ENCODE results near the gene IGSF21. TPM values are rescaled to one million over a fixed set of nuclear protein-coding genes. Genes with fewer than 3 reads are reported as not detected.

The IGSF21 gene
- total RNA-seq, 1 donor from 2014 or later, result not detected

- TF ChIP-seq CTCF (IDR thresholded peaks at IDR 0.05; ENCODE audit: unreplicated experiment), result no peak
- H3K9me3 Mint-ChIP-seq (ENCODE audit: low read depth), result no peaks in the 10 kb centered on the region
- no peak for DNase-seq (ENCODE audit: low spot score, unreplicated experiment)
Observed at GRCh38 chr1:18190598-18190997, 83.0 kb downstream of the IGSF21 start.

GRCh38 chr1:18191037-18191436 lies 83.4 kb downstream of the IGSF21 start:
- no peak for TF ChIP-seq CTCF (IDR thresholded peaks at IDR 0.05; ENCODE audit: unreplicated experiment)
- H3K27ac Mint-ChIP-seq, result no peak overlapping the region
- DNase-seq (ENCODE audit: low spot score, unreplicated experiment), result no peak
- peaks cover 51% of the 10 kb centered on the region for H3K27me3 Mint-ChIP-seq
- no peaks in the 10 kb centered on the region for H3K36me3 Mint-ChIP-seq (ENCODE audit: insufficient read depth)
- H3K4me1 Mint-ChIP-seq (ENCODE audit: low read depth), result no peaks in the 10 kb centered on the region
- no peaks in the 10 kb centered on the region for H3K9me3 Mint-ChIP-seq (ENCODE audit: low read depth)
- H3K4me3 Mint-ChIP-seq (ENCODE audit: low read depth), result no peak overlapping the region

More at GRCh38 chr1:18190598-18190997, 83.0 kb downstream of the IGSF21 start:
- Mint-ChIP-seq H3K27ac (no peak overlapping the region), H3K36me3 (ENCODE audit: insufficient read depth) (no peaks in the 10 kb centered on the region), H3K4me1 (ENCODE audit: low read depth) (no peaks in the 10 kb centered on the region), H3K4me3 (ENCODE audit: low read depth) (no peak overlapping the region), H3K27me3 (peaks cover 51% of the 10 kb centered on the region)

GRCh38 chr1:18191481-18192155 lies 84.0 kb downstream of the IGSF21 start:
- peaks cover 46% of the 10 kb centered on the region for H3K27me3 Mint-ChIP-seq
- DNase-seq (ENCODE audit: low spot score, unreplicated experiment), result no peak

GRCh38 chr1:18192182-18192581 lies 84.6 kb downstream of the IGSF21 start:
- no peaks in the 10 kb centered on the region for H3K9me3 Mint-ChIP-seq (ENCODE audit: low read depth)
- no peak overlapping the region for H3K4me3 Mint-ChIP-seq (ENCODE audit: low read depth)
- no peak for DNase-seq (ENCODE audit: low spot score, unreplicated experiment)
- no peaks in the 10 kb centered on the region for H3K36me3 Mint-ChIP-seq (ENCODE audit: insufficient read depth)
- peaks cover 41% of the 10 kb centered on the region for H3K27me3 Mint-ChIP-seq
- H3K27ac Mint-ChIP-seq, result no peak overlapping the region
- no peaks in the 10 kb centered on the region for H3K4me1 Mint-ChIP-seq (ENCODE audit: low read depth)
- TF ChIP-seq CTCF (IDR thresholded peaks at IDR 0.05; ENCODE audit: unreplicated experiment), result no peak

More at GRCh38 chr1:18191481-18192155, 84.0 kb downstream of the IGSF21 start:
- Mint-ChIP-seq H3K27ac (no peak overlapping the region), H3K4me1 (ENCODE audit: low read depth) (no peaks in the 10 kb centered on the region), H3K9me3 (ENCODE audit: low read depth) (no peaks in the 10 kb centered on the region), H3K36me3 (ENCODE audit: insufficient read depth) (no peaks in the 10 kb centered on the region), H3K4me3 (ENCODE audit: low read depth) (no peak overlapping the region)
- no peak for TF ChIP-seq CTCF (IDR thresholded peaks at IDR 0.05; ENCODE audit: unreplicated experiment)

- Mint-ChIP-seq H3K4me3 (ENCODE audit: low read depth) (no peak overlapping the region), H3K36me3 (ENCODE audit: insufficient read depth) (no peaks in the 10 kb centered on the region), H3K4me1 (ENCODE audit: low read depth) (no peaks in the 10 kb centered on the region), H3K27ac (no peak overlapping the region), H3K27me3 (peaks cover 44% of the 10 kb centered on the region), H3K9me3 (ENCODE audit: low read depth) (no peaks in the 10 kb centered on the region)
- TF ChIP-seq CTCF (IDR thresholded peaks at IDR 0.05; ENCODE audit: unreplicated experiment), result no peak
- DNase-seq (ENCODE audit: low spot score, unreplicated experiment), result no peak
Observed at GRCh38 chr1:18192974-18193373, 85.4 kb downstream of the IGSF21 start.
